NCI-H2171 (cell line): ENCODE data around the gene TTC39C.
"Not testable (repeated sequence)": the region's sequence is repeated elsewhere in the genome, so short reads cannot be mapped to it uniquely, and the experiment has no call there.

Experiments used
- DNase-seq: peaks from one replicate; lab custom pipeline; 2025; lab: John Stamatoyannopoulos, UW

Gene TTC39C

DNA sequence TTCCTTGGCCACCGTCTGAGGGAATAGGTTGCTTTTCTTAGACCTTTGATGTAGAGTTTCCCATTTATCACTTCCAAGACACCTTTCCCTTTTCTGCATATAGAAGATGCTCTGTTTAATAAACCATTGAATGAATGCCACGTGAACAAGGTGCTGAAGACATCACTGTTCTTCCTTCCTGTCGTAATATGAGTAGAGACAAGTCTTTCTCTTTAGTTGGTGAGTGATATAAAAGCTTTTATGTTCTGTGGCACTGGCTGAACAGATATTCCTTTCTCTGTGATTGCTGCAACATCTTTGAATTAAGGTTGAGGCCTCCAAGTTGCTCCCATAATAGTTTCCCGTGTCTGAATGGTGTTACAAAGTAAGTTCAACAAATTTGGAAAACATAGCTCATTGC is 38.7 kb downstream of the TTC39C start:
- no peak for DNase-seq

DNA sequence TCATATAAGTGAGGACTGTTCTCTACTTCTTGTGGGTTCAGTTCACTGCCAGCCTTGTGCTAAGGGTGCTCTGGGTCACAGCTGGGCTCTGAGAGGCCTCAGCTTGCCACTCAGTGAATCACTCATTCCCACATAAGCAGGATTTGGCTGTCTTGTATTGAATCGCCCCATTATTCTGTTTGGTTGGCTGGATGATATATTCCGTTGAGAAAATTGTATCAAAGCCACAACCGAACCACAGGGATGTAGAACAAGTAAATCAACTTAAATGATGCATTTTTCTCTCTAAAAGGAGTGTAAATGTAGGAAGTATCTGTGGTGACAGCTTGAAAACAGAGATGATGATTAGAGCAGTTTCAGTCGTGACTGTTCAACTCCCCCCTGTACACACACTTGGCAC is 39.6 kb downstream of the TTC39C start:
- DNase-seq = no peak

DNA sequence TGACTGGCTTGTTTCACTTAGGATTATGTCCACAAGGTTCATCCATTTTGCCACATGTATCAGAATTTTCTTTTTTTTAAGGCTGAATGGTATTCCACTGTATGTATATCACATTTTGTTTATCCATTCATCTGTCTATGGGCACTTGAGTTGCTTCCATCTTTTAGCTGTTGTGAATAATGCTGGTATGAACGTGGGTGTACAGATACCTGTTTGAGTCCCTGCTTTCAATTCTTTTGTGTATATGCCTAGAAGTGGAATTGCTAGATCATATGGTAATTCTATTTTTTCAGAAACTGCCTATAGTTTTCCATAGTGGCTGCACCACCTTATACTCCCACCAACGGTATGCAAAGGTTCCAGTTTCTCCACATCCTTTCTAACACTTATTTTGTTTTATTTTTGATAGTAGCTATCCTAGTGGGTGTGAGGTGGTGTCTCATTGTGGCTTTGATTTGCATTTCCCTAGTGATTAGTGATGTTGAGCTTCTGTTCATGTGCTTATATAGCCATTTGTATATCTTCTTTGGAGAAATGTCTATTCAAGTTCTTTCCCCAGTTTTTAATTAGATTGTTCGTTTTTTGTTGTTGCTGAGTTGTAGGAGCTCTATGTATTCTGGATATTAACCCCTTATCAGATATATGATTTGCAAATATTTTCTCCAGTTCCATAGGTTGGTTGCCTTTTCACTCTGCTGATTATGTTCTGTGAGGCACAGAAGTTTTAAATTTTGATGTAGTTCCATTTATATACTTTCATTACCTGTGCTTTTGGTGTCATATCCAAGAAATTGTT is 40.7 kb downstream of the TTC39C start:
- DNase-seq = no peak

GRCh38 chr18:24055878-24056277 is 41.3 kb downstream of the TTC39C start:
- DNase-seq = peak; percentile 67

DNA sequence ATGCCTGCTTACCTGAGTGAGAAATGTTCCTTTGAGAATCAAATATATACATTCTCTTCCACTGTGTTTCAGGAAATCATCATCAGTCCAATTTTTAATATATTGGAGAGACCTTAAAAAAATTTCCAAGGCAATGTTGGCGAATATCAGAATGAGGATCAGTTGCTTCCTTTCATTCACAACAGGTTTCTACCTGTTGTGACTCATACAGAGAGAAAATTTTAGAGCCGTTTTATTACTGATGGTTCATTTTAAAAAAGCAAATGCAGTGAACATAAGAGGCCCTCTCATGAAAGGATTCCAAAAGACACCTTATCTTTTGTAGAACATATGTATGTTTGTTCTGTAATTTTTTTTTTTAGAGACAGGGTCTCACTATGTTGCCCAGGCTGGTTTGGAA is 42.0 kb downstream of the TTC39C start:
- no peak for DNase-seq

GRCh38 chr18:24057804-24058203 is 43.2 kb downstream of the TTC39C start:
- DNase-seq = no peak

GRCh38 chr18:24059385-24059784 is 44.8 kb downstream of the TTC39C start:
- DNase-seq = not testable (repeated sequence)

GRCh38 chr18:24060644-24061043 is 46.1 kb downstream of the TTC39C start:
- no peak for DNase-seq

DNA sequence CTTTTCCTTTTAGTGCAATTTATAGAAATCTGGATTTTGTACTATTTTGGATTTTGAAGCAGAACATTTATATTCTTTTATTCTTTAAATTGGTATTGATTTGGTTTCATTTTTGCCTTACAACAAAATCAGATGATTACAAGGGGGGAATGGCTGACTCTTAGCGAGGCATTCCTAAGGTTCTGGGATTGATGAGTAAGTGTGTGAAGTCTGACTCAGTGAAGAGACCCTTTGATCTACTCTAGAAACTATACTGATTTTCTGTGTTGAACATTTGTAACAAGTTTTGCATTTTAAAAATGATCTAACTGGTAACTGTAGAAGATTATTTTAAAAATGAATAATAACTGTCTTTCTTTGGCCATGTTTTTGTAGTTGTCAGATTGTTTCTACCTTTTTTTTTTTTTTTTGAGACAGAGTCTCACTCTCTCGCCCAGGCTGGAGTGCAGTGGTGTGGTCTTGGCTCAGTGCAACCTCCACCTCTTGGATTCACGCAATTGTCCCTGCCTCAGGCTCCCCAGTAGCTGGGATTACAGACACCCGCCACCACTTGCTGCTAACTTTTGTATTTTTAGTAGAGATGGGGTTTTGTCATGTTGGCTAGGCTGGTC is 48.7 kb downstream of the TTC39C start:
- no peak for DNase-seq

GRCh38 chr18:24064391-24065100 is 50.0 kb downstream of the TTC39C start:
- no peak for DNase-seq

DNA sequence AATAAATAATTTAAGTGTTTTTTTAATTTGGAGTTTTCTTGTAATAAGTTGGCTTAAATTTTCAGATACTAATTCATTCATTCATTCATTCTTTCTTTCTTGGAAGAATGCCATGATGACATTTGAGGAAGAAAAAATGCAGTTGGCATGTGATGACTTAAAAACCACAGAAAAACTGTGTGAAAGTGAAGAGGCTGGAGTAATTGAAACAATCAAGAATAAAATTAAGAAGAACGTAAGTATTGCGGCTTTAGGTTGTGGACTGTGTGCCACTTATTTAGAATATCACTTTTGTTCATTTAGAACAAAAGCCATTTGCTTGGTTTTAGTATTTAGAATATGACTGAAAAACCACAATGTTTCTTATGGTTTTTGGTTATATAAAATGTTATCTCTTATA is 51.4 kb downstream of the TTC39C start:
- DNase-seq = no peak

DNA sequence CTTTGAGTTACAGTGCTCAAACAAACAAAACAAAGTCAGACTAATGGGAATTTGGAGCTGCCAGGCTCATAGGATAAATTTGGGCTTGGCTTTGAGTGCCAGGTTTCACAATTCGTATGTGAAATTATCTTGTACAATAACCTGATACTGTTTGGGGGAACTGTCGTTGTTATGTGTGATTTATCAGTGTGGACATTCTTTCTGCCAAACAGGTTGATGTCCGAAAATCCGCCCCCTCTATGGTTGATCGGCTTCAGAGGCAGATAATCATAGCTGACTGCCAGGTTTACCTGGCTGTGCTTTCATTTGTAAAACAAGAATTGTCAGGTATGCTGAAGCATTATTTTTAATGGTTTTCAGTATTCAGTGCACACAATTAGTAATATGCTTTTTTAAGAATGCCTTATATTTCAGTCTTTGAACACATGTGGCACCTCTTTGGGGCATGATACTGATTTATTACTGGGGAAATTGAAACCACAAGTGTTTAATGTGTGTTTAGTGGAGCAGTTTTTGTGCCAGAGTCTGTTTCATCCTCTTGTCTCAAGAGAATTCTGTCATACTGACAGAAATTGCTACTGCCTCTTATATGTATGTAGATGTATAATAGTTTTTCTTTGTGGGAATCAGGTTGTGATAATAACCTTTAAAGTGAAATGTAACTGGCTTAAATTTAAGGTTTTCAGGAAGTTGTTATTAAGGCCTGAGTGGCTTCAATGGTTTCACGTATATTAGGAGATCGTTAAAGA is 54.6 kb downstream of the TTC39C start:
- no peak for DNase-seq

- no peak for DNase-seq
Measured at GRCh38 chr18:24071029-24071428, 56.5 kb downstream of the TTC39C start.

GRCh38 chr18:24071779-24072178 is 57.2 kb downstream of the TTC39C start:
- DNase-seq = no peak

DNA sequence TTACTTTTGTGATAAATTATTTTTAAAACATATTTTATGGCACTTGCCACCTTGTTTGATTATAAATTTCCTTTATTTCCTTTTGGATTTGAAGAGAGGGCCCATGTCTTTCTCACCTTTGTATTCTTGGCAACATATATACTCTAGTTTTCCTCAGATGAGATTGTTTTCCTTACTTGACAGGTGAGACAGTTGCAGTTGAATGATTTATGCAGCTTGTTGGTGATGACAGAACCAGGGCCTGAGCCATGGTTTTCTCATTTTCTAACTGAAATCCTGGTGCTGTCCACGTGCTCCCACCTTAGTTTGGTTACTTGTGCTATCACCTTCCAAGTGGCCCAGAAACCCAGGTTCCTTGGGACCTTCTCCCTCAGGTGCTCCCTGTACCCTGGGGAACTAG is 58.2 kb downstream of the TTC39C start:
- no peak for DNase-seq

DNA sequence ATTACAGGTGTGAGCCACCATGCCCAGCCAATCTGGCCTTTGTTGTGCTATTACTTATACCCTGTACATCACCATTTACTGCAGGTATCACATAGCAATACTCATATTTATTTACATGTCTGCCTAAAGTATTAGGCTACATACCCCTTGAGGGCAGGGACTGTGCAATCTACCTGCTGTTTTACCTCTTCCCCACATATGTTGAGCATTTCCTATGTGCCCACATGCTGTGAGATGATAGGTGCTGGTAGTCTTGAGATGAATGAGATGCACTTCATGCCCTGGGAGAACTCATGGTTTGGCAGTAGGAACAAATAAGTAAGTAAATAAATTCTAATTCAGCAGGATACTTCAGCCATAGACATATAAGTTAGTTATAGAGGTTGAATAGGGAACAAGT is 59.2 kb downstream of the TTC39C start:
- no peak for DNase-seq

GRCh38 chr18:24074757-24075156 is 60.2 kb downstream of the TTC39C start:
- DNase-seq = not testable (repeated sequence)

DNA sequence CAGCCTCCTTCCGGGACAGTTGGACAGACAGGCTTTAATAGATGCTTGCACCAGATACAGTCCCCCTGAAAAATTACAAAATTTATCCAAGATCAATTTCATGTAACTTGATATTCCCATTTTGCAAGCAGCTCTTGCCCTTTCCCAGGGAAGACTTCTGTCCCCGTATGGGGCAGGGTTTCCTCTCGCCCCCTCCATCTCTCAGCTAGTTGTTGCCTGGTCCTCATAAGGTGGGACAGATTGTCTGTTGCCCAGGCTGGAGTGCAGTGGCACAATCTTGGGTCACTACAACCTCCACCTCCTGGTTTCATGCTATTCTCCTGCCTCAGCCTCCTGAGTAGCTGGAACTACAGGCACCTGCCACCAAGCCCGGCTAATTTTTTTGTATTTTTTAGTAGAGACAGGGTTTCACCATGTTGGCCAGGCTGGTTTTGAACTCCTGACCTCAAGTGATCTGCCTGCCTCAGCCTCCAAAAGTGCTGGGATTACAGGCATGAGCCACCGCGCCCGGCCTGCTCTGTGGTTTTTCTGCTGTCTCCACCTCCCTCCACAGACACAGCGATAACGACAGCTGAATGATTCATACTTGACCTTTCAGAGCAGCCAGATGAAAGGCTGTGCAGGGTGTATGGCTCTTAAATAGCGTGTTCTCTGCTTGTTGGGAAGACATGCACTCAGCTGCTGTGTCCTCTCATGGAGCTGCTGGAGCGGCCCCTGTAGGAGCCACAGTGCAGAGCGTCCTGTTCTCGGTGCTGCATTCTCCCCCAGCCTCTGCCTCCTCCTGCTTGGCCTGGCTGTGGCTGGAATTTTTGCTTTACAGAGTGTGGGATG is 61.4 kb downstream of the TTC39C start:
- peak; percentile 71 for DNase-seq

DNA sequence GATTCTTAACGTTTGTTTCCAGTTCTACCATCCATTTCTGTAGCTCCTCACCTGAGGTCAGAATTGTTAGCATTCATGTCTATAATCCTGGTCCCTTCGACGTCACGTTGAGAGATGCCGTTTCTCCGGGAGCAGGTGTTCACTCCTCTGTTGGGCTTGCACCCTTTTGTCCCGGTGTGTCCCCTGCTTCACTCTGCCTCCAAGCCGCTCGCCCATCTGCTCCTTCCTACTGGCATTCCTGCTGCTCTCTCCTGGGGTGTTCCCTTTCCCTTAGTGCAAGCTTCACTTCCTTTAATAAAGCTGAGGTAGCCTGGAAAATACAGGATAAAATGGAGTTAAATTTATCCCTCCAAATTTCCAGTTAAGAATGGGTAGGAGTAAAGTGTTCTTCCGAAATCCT is 62.4 kb downstream of the TTC39C start:
- DNase-seq = peak; percentile 72

- no peak for DNase-seq
Measured at GRCh38 chr18:24078391-24078790, 63.8 kb downstream of the TTC39C start.

DNA sequence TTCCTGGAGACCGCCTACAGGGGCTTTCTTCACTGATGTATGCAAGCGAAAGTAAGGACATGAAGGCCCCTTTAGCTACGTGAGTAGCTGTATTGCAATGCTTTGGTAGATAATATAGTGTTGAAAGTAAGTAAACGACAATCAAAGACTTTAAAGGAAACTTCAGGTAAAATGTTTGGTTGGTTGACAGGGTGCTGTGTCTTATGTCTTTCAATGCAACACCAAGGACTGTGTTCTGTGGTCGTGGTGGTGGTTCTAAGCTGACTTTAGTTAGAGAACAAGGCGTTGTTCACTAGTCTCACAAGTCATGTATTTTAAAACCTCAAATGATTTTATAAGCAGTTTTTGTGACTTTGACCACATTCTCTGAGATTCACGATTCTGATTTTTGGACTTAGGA is 66.3 kb downstream of the TTC39C start:
- no peak for DNase-seq

DNA sequence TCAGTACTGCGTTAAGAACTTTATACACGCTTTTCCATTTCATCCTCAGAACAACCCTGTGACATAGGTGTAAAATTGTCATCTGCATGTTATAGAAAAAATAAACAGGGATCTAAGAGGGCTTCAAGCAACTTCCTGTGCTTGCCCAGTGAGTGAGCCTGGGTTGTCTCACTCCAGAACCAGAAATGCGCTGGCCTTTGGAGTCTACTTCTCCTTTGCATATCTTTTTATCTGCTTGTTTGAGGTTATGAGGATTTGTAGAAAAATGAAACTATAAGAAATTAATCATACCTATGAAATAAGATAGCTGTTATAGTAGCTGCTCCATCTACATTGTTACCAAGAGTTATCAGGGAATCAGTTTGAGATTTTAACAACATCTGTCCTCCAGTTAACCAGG is 69.0 kb downstream of the TTC39C start:
- DNase-seq = no peak
